CD14-positive monocyte (primary cell): Measurements from ENCODE around the gene TMEM132D. TPM values are rescaled to one million over a fixed set of nuclear protein-coding genes. Genes with fewer than 3 reads are reported as not detected.

Experiments
- DNase-seq, 3 donors: peaks; one replicate each; pipeline ENCODE4 v3.0.0-alpha.2; 2011 to 2022
- H2AFZ ChIP-seq: 2 replicates; pipeline ENCODE4 v1.6.0; 2012; ENCODE audit warnings: mild to moderate bottlenecking, low read depth, low read length, inconsistent platforms; ENCODE audit not compliant: insufficient read depth, poor library complexity, severe bottlenecking
- H3K27ac ChIP-seq, 2 donors: 1 replicate in 1 of 2; 2 replicates in 1 of 2; pipeline ENCODE4 v1.5.1; 2012 to 2013; ENCODE audit warnings: low read length in 2 of 2, control low read depth in 1 of 2, inconsistent platforms in 1 of 2, low read depth in 1 of 2, mild to moderate bottlenecking in 1 of 2
- H3K27me3 ChIP-seq, 2 donors: one replicate each; pipeline versions ENCODE4 v1.6.0 to v1.6.1; 2011 to 2013; ENCODE audit warnings: low read length in 2 of 2; ENCODE audit not compliant: control insufficient read depth in 2 of 2, insufficient read depth in 2 of 2
- H3K36me3 ChIP-seq, 2 donors: replicated peaks in 1 of 2; 1 replicate in 1 of 2; 2 replicates in 1 of 2; pipeline versions ENCODE4 v1.5.1 to v1.6.1; 2012 to 2013; ENCODE audit warnings: low read length in 2 of 2, control low read depth in 1 of 2, inconsistent platforms in 1 of 2, mild to moderate bottlenecking in 1 of 2; ENCODE audit not compliant: insufficient read depth in 2 of 2, control insufficient read depth in 1 of 2
- H3K4me1 ChIP-seq, 2 donors: 1 replicate in 1 of 2; 2 replicates in 1 of 2; pipeline versions ENCODE4 v1.5.1 to v1.6.1; 2012 to 2013; ENCODE audit warnings: low read length in 2 of 2, control low read depth in 1 of 2, inconsistent platforms in 1 of 2, mild to moderate bottlenecking in 1 of 2, moderate library complexity in 1 of 2; ENCODE audit not compliant: insufficient read depth in 2 of 2, control insufficient read depth in 1 of 2
- H3K4me2 ChIP-seq: replicated peaks from 2 replicates; pipeline ENCODE3; 2012; ENCODE audit warnings: low read length, moderate library complexity, mild to moderate bottlenecking; ENCODE audit not compliant: poor library complexity, severe bottlenecking; ENCODE audit errors: extremely low read depth
- H3K4me3 ChIP-seq, 3 experiments: fragments of 200-600 bp in 1 of 3; sonication (generic) in 1 of 3; replicated peaks in 1 of 3; 1 replicate in 2 of 3; 2 replicates in 1 of 3; pipeline ENCODE4 v1.5.1; 2011 to 2013; ENCODE audit warnings: low read length in 3 of 3, mild to moderate bottlenecking in 3 of 3, control low read depth in 2 of 3, low read depth in 2 of 3, inconsistent platforms in 1 of 3, moderate library complexity in 1 of 3
- H3K79me2 ChIP-seq: 2 replicates; pipeline ENCODE4 v1.6.0; 2012; ENCODE audit warnings: mild to moderate bottlenecking, control low read depth, inconsistent platforms, low read length, moderate library complexity; ENCODE audit not compliant: insufficient read depth
- H3K9ac ChIP-seq: 2 replicates; pipeline ENCODE4 v1.6.0; 2017; ENCODE audit warnings: low read length, mild to moderate bottlenecking; ENCODE audit not compliant: insufficient read depth, poor library complexity, severe bottlenecking
- H3K9me3 ChIP-seq, 2 donors: replicated peaks in 1 of 2; 1 replicate in 1 of 2; 2 replicates in 1 of 2; pipeline versions ENCODE4 v1.5.1 to v1.6.1; 2012 to 2013; ENCODE audit warnings: low read length in 2 of 2, control low read depth in 1 of 2; ENCODE audit not compliant: control insufficient read depth in 1 of 2, insufficient read depth in 1 of 2
- H4K20me1 ChIP-seq: 2 replicates; pipeline ENCODE4 v1.6.0; 2012; ENCODE audit warnings: mild to moderate bottlenecking, low read length, control low read depth, moderate library complexity; ENCODE audit not compliant: insufficient read depth
- H3K27ac Mint-ChIP-seq, 7 donors: one replicate each; pipeline ENCODE4 v1.8.0; 2020; ENCODE audit warnings: mild to moderate bottlenecking in 7 of 7, mixed read lengths in 7 of 7, moderate library complexity in 6 of 7, inconsistent platforms in 2 of 7
- H3K27me3 Mint-ChIP-seq, 3 donors: one replicate each; pipeline ENCODE4 v1.8.0; 2021 to 2022; ENCODE audit warnings: low read depth in 3 of 3, mild to moderate bottlenecking in 3 of 3, mixed read lengths in 3 of 3, moderate library complexity in 3 of 3, inconsistent platforms in 1 of 3
- H3K36me3 Mint-ChIP-seq, 2 donors: one replicate each; pipeline ENCODE4 v1.8.0; 2020; ENCODE audit warnings: mixed read lengths in 2 of 2, inconsistent platforms in 1 of 2, mild to moderate bottlenecking in 1 of 2
- H3K4me1 Mint-ChIP-seq: one replicate; pipeline ENCODE4 v1.8.0; 2020; ENCODE audit warnings: mild to moderate bottlenecking, mixed read lengths
- H3K4me3 Mint-ChIP-seq, 2 donors: one replicate each; pipeline ENCODE4 v1.8.0; 2020; ENCODE audit warnings: mild to moderate bottlenecking in 2 of 2, mixed read lengths in 2 of 2, moderate library complexity in 1 of 2
- H3K9me3 Mint-ChIP-seq, 7 donors: one replicate each; pipeline ENCODE4 v1.8.0; 2020 to 2022; ENCODE audit warnings: mixed read lengths in 7 of 7, mild to moderate bottlenecking in 6 of 7, moderate library complexity in 6 of 7, inconsistent platforms in 2 of 7
- WGBS: methylation state at CpG from one replicate; pipeline ENCODE4 v1.1.5; 2013; ENCODE audit warnings: missing lambda C conversion rate; ENCODE audit not compliant: insufficient coverage; 5-methylcytosine and 5-hydroxymethylcytosine counted together
- intact Hi-C, 2 donors: fragments of 100-400 bp; cut with micrococcal nuclease; formaldehyde crosslinking; loops; one replicate each; pipeline versions ENCODE4 v1.15.0 to v1.15.1; 2023
- polyA plus RNA-seq, 3 donors: library from polyadenylated mRNA; depleted of rRNA in 1 of 3; unstranded in 2 of 3; stranded (reverse) in 1 of 3; fragments of 300-500 nt in 2 of 3; fragments of >200 nt in 1 of 3; fragmentation: Illumina TruSeq in 2 of 3; gene quantifications; 1 replicate in 2 of 3; 2 replicates in 1 of 3; pipeline ENCODE4 v1.2.3, GENCODE V29; 2012 to 2021
- TF ChIP-seq, protein P1 (sequence below): fragments of 200-600 bp; IDR thresholded peaks from one replicate; pipeline ENCODE4 v1.8.0; 2022; ENCODE audit warnings: antibody characterized with exemption, mild to moderate bottlenecking

Gene TMEM132D
- polyA plus RNA-seq, 3 donors, result 0.04 TPM; not detected in 2

- Histone ChIP-seq H4K20me1 (no peaks in the 10 kb centered on the region), H2AFZ (no peak overlapping the region), H3K27ac (no peak overlapping the region), H3K27me3 (no peaks in the 10 kb centered on the region), H3K36me3 (no peaks in the 10 kb centered on the region), H3K9me3 (peaks cover 30 to 32% of the 10 kb centered on the region in 2 donors), H3K9ac (no peak overlapping the region), H3K4me3 (no peak overlapping the region), H3K4me2 (no peak overlapping the region), H3K4me1 (no peaks in the 10 kb centered on the region), H3K79me2 (no peaks in the 10 kb centered on the region)
- H3K4me1 Mint-ChIP-seq, result no peaks in the 10 kb centered on the region
- no peak for DNase-seq
- H3K27ac Mint-ChIP-seq, result no peak overlapping the region
- H3K36me3 Mint-ChIP-seq, result no peaks in the 10 kb centered on the region
- H3K27me3 Mint-ChIP-seq, result peaks cover 0 to 4% (median 0%) of the 10 kb centered on the region in 3 donors
- WGBS, result 95% methylated on average over 5 of the region's 6 CpGs
- intact Hi-C loops, result no loop called here
- H3K9me3 Mint-ChIP-seq, result peaks cover 4 to 35% (median 15%) of the 10 kb centered on the region in 7 donors
- TF ChIP-seq, protein P1, sequence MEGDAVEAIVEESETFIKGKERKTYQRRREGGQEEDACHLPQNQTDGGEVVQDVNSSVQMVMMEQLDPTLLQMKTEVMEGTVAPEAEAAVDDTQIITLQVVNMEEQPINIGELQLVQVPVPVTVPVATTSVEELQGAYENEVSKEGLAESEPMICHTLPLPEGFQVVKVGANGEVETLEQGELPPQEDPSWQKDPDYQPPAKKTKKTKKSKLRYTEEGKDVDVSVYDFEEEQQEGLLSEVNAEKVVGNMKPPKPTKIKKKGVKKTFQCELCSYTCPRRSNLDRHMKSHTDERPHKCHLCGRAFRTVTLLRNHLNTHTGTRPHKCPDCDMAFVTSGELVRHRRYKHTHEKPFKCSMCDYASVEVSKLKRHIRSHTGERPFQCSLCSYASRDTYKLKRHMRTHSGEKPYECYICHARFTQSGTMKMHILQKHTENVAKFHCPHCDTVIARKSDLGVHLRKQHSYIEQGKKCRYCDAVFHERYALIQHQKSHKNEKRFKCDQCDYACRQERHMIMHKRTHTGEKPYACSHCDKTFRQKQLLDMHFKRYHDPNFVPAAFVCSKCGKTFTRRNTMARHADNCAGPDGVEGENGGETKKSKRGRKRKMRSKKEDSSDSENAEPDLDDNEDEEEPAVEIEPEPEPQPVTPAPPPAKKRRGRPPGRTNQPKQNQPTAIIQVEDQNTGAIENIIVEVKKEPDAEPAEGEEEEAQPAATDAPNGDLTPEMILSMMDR, result no peak
- no peak overlapping the region for H3K4me3 Mint-ChIP-seq
Measured at GRCh38 chr12:129544716-129545115, 359.1 kb downstream of the TMEM132D start.

GRCh38 chr12:129540954-129541353 lies 362.9 kb downstream of the TMEM132D start:
- H3K9me3 Mint-ChIP-seq, result peaks cover 1 to 33% (median 9%) of the 10 kb centered on the region in 7 donors
- H3K79me2 ChIP-seq, result no peaks in the 10 kb centered on the region
- H2AFZ ChIP-seq, result no peak overlapping the region
- H3K27me3 Mint-ChIP-seq, result peaks cover 0 to 3% (median 0%) of the 10 kb centered on the region in 3 donors
- no peaks in the 10 kb centered on the region for H3K4me1 ChIP-seq
- H3K27ac Mint-ChIP-seq, result no peak overlapping the region
- H3K4me3 Mint-ChIP-seq, result no peak overlapping the region
- peaks cover 11 to 23% of the 10 kb centered on the region in 2 donors for H3K9me3 ChIP-seq
- no peaks in the 10 kb centered on the region for H3K36me3 ChIP-seq
- H3K27ac ChIP-seq, result no peak overlapping the region
- H3K4me1 Mint-ChIP-seq, result no peaks in the 10 kb centered on the region
- no peak overlapping the region for H3K4me2 ChIP-seq
- intact Hi-C loops, result no loop called here
- H3K27me3 ChIP-seq, result no peaks in the 10 kb centered on the region
- H3K36me3 Mint-ChIP-seq, result no peaks in the 10 kb centered on the region
- no peaks in the 10 kb centered on the region for H4K20me1 ChIP-seq
- TF ChIP-seq, protein P1, result no peak
- no peak for DNase-seq
- 92% methylated on average over 3 of the region's 5 CpGs for WGBS
- H3K4me3 ChIP-seq, result no peak overlapping the region
- no peak overlapping the region for H3K9ac ChIP-seq
